Thyroid gland (tissue), 4 donors: ENCODE results near the gene P2RX7. TPM values are rescaled to one million over a fixed set of nuclear protein-coding genes. Genes with fewer than 3 reads are reported as not detected.

Source experiments
- DNase-seq, 2 donors: peaks; one replicate each; pipeline ENCODE4 v3.0.0-alpha.2; 2019
- H3K27ac ChIP-seq, 3 donors: fragments of 200-600 bp; sonication (generic); 1 replicate in 2 of 3; 2 replicates in 1 of 3; pipeline ENCODE4 v1.5.1; 2016 to 2019; ENCODE audit warnings: mild to moderate bottlenecking in 1 of 3, moderate library complexity in 1 of 3
- H3K27me3 ChIP-seq: fragments of 200-600 bp; sonication (generic); one replicate; pipeline ENCODE4 v1.5.1; 2019
- H3K36me3 ChIP-seq, 2 donors: fragments of 200-600 bp; sonication (generic); one replicate each; pipeline ENCODE4 v1.5.1; 2016 to 2019
- H3K4me1 ChIP-seq, 2 donors: fragments of 200-600 bp; sonication (generic); one replicate each; pipeline ENCODE4 v1.5.1; 2017 to 2019
- H3K4me3 ChIP-seq, 3 donors: fragments of 200-600 bp; sonication (generic); replicated peaks in 1 of 3; 1 replicate in 2 of 3; 2 replicates in 1 of 3; pipeline ENCODE4 v1.5.1; 2016; ENCODE audit warnings: mild to moderate bottlenecking in 1 of 3
- H3K9me3 ChIP-seq: fragments of 200-600 bp; sonication (generic); one replicate; pipeline ENCODE4 v1.5.1; 2017
- POLR2A ChIP-seq, 2 donors: fragments of 450-650 bp; IDR thresholded peaks; one replicate each; pipeline ENCODE4 v1.6.1; 2017; ENCODE audit warnings: antibody characterized with exemption in 2 of 2, mild to moderate bottlenecking in 2 of 2, moderate library complexity in 1 of 2
- WGBS, 2 donors: methylation state at CpG; one replicate each; pipeline ENCODE4 v1.1.5; 2017; 5-methylcytosine and 5-hydroxymethylcytosine counted together
- intact Hi-C: fragments of 100-400 bp; cut with DNase I; formaldehyde crosslinking; loops from one replicate; pipeline ENCODE4 v1.15.1; 2023
- small RNA-seq: library from RNA; depleted of rRNA; stranded (forward); fragments of <200 nt; gene quantifications from one replicate; pipeline ENCODE3, GENCODE V24; 2016
- total RNA-seq, 4 donors: library from RNA; depleted of rRNA; stranded (reverse); fragments of >200 nt; gene quantifications; one replicate each; pipeline ENCODE4 v1.2.3, GENCODE V29; 2016
- TF ChIP-seq, protein P1 (sequence below), 6 experiments: fragments of 200-600 bp in 3 of 6; fragments of 450-650 bp in 3 of 6; sonication (generic) in 3 of 6; IDR thresholded peaks; one replicate each; pipeline ENCODE4 v1.5.1; 2016 to 2019; ENCODE audit warnings: antibody characterized with exemption in 6 of 6, mild to moderate bottlenecking in 2 of 6, inconsistent platforms in 1 of 6, moderate library complexity in 1 of 6

The P2RX7 gene
- total RNA-seq, 4 donors from 2014 or later: 0.44 to 1.5 (median 0.73) TPM

DNA sequence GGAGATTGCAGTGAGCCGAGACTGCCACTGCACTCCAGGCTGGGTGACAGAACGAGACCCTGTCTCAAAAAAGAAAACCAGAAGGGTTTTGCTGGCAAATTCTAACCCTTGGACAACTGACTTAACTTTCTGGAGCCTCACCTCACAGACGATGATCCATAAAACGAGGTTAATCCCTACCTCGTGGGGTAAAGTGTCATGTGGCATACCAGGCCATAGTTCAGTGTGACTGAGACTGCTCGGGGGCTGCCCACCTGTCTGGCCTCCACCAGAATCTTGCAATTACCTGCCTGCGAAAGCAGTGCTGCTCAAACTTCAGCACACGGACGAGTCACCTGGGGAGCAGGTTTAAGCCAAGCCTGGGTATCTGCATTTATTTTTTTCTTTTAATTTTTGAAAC, 104.1 kb downstream of the P2RX7 start:
- TF ChIP-seq, protein P1, sequence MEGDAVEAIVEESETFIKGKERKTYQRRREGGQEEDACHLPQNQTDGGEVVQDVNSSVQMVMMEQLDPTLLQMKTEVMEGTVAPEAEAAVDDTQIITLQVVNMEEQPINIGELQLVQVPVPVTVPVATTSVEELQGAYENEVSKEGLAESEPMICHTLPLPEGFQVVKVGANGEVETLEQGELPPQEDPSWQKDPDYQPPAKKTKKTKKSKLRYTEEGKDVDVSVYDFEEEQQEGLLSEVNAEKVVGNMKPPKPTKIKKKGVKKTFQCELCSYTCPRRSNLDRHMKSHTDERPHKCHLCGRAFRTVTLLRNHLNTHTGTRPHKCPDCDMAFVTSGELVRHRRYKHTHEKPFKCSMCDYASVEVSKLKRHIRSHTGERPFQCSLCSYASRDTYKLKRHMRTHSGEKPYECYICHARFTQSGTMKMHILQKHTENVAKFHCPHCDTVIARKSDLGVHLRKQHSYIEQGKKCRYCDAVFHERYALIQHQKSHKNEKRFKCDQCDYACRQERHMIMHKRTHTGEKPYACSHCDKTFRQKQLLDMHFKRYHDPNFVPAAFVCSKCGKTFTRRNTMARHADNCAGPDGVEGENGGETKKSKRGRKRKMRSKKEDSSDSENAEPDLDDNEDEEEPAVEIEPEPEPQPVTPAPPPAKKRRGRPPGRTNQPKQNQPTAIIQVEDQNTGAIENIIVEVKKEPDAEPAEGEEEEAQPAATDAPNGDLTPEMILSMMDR (IDR thresholded peaks at IDR 0.05): no peak
- no peak for TF ChIP-seq POLR2A (IDR thresholded peaks at IDR 0.05)
- Histone ChIP-seq H3K27me3 (no peaks in the 10 kb centered on the region), H3K4me1 (no peaks in the 10 kb centered on the region), H3K4me3 (no peak overlapping the region), H3K9me3 (no peaks in the 10 kb centered on the region), H3K36me3 (no peaks in the 10 kb centered on the region), H3K27ac (no peak overlapping the region)
- intact Hi-C loops: no loop called here
- DNase-seq: no peak
- 92 to 94% methylated on average over 9 of the region's 9 CpGs for WGBS, 2 donors

DNA sequence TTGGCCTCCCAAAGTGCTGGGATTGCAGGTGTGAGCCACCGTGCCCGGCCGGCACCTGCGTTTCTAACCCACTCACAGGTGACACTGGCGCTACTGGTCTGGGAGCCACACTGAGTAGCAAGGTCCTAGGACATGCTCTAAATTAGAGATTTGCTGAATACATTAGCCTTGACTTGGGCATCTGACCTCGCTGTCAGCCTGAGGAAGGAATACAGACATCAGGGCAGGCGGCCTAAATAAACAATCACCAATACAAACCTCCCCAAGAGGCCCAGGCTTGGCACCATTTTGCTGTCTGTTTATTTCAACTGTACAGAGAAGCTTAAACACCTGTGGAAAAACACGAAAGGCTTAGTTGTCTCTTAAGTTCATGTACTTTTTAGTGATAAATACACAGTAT, 104.7 kb downstream of the P2RX7 start:
- Histone ChIP-seq H3K4me1 (no peaks in the 10 kb centered on the region), H3K9me3 (no peaks in the 10 kb centered on the region), H3K36me3 (no peaks in the 10 kb centered on the region), H3K27ac (no peak overlapping the region), H3K27me3 (no peaks in the 10 kb centered on the region), H3K4me3 (no peak overlapping the region)
- no peak for TF ChIP-seq POLR2A (IDR thresholded peaks at IDR 0.05)
- TF ChIP-seq, protein P1 (IDR thresholded peaks at IDR 0.05): no peak
- WGBS, 2 donors: 75 to 89% methylated on average over 8 of the region's 8 CpGs
- intact Hi-C loops: no loop called here
- DNase-seq: no peak

Small RNAs within 50 kb of the gene (small RNA-seq; reads per million reads assigned to genes)
- gene AC079602.1: not detected
- not detected for gene RF00156
- not detected for gene Z98941.1

Other genes starting within 250 kb of the P2RX7 start
- 10 to 100 TPM; 25.7 to 37.5 (median 34.7) TPM for gene SPPL3, start 228.5 kb upstream of the P2RX7 start, total RNA-seq
- not detected for gene HNF1A, start 154.3 kb upstream of the P2RX7 start, total RNA-seq
- gene C12orf43, start 116.4 kb upstream of the P2RX7 start, total RNA-seq: 10 to 100 TPM; 11.3 to 15.8 (median 13.0) TPM
- gene OASL, start 93.6 kb upstream of the P2RX7 start, total RNA-seq: 1 to 10 TPM in 1 of 4 donors, under 1 TPM in 3; 0.20 to 1.4 (median 0.49) TPM
- gene P2RX4, start 77.3 kb downstream of the P2RX7 start, total RNA-seq: 10 to 100 TPM; 36.8 to 87.3 (median 56.1) TPM
- 10 to 100 TPM; 34.1 to 38.4 (median 36.3) TPM for gene CAMKK2, start 163.8 kb downstream of the P2RX7 start, total RNA-seq
- gene ANAPC5, start 219.5 kb downstream of the P2RX7 start, total RNA-seq: 100 to 1,000 TPM; 114 to 161 (median 135) TPM